Kasumi-1 (cell line): ENCODE measurements around the gene TK1.
"Not testable (repeated sequence)": the region's sequence is repeated elsewhere in the genome, so short reads cannot be mapped to it uniquely, and the experiment has no call there.

Source experiments
- DNase-seq, 2 experiments: peaks; one replicate each; lab custom pipeline; 2025; lab: John Stamatoyannopoulos, UW

TK1 gene, protein sequence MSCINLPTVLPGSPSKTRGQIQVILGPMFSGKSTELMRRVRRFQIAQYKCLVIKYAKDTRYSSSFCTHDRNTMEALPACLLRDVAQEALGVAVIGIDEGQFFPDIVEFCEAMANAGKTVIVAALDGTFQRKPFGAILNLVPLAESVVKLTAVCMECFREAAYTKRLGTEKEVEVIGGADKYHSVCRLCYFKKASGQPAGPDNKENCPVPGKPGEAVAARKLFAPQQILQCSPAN

DNA sequence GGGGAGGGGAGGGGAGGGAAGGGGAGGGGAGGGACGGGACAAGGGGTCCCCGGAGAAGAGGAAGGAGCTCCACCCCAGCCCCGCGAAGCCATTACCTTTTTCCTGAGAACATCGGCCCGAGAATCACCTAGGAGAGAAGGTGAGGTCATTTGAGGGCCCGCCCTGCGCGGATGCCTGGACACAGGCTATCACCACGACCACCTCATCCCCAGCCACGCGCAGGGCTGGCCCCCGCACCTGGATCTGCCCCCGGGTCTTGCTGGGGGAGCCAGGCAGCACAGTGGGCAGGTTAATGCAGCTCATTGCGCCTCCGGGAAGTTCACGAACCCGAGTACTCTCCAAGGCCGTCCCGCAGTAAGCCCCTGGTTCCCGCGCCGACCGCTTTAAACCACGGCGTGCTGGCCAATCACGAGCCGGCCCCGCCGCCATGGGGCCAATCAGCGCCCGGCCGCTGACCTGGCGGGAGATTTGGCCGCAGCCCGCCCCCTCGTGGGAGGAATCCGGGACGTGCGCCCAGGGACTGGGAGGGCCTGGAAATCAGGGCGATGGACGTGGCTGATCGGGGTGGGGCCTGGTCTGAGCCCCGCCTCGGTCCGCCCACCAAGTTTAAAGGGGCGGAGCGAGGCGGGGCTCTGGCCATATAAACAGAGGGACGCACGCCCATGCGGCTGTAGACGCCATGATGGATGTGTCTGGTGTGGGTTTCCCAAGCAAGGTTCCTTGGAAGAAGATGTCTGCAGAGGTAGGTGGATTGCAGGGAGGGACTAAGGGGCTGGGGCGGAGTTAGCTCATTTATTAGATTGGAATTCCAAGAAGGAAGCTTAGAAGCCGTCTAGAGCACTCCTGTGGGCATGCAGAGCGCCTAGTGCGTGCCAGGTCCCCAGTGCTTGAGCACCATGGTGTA, at the start of gene TK1, which contains the start of gene AFMID:
TK1 (minus strand) TSS at position 361 of the 904 bp plus-strand sequence; CDS start at position 303, 58 bp downstream.
AFMID (plus strand) TSS at position 671 of the 904 bp plus-strand sequence; CDS start at position 680, 9 bp downstream.
- peak; percentile 98 to 99 for DNase-seq

DNA sequence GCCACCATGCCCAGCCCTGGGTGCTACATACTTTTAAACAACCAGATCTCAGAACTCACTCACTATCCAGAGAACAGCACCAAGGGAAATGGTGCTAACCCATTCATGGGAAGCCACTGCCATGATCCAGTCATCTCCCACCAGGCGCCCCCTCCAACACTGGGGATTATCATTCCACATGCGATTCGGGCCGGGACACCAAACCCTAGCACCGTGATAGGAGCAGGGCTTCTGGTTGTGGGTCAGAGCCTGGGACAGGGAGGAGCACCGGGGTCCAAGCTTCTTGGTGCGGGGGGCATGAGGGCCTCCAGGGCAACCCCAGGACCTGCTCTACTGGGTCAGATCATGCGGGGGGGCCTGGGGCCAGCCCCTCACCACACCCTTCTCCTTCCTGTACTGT, 49.0 kb upstream of the TK1 start:
- DNase-seq: no peak

DNA sequence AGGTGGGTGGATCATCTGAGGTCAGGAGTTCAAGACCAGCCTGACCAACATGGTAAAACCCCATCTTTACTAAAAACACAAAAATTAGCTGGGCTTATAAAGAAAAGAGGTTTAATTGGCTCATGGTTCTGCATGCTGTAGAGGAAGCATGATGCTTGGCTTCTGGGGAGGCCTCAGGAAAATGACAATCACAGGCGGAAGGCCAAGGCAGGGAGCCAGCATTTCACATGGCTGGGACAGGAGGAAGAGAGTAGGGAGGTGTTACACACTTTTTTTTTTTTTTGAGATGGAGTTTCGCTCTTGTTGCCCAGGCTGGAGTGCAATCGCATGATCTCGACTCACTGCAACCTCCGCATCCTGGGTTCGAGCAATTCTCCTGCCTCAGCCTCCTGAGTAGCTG, 48.2 kb upstream of the TK1 start:
- DNase-seq: not testable (repeated sequence)

DNA sequence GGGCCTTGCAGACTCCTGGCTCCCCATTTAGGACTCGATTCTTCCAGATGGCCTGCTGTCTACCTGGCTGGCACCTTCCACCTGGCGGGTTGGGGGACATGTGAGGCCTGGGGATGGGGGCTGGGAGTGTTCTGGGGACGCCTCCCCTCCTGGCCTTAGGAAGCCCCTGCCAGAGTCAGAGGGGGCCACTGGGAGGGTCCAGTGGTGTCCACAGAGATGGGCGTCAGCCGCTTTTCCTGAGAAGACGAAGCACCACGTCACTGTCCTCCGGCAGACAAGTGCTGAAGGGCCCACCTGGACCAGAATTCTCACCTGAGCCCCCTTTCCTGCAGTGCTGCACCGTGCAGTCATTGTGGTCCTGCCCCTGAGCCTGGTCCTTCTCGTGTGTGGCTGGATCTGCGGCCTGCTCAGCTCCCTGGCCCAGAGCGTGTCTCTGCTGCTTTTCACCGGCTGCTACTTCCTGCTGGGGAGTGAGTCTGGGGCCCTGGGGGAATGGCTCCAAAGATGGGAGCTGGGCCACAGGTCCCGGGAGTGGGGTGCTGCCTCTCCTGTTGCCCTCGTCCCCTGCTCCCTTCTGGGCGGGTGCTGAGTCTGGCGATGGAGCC, 47.5 kb upstream of the TK1 start:
- no peak for DNase-seq

DNA sequence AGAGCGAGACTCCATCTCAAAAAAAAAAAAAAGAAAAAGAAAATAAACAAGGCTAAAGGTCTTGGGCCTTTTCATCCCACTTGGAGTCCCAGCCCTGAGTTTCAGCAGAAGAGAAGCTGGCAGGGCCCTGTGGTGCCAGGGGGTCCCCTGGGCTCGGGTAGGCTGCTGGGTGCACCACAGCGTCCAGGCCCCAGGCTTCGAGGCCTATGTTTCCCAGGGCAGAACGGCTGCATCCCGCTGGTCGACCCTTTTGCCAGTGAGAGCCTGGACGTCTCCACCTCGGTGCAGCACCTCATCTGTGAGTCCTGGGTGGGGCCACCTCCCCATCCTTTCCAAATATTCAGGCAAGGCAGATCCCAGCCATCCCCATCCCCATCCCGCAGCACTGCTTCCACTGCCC, 46.8 kb upstream of the TK1 start:
- DNase-seq: no peak

DNA sequence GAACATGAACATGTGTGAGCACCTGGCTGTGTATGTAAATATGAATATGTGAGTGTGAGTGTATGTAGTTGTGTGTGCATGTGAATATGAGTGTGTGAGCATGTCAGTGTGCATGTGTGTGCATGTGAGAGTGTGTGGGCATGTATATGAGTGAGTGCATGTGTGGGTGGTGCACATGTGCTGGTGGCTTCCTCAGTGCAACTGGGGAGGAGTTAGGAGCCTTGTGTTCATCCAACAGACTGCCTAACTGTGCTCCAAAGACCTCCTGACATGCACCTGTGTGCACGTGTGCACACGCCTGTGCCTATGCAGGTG, 46.0 kb upstream of the TK1 start:
- DNase-seq: no peak

DNA sequence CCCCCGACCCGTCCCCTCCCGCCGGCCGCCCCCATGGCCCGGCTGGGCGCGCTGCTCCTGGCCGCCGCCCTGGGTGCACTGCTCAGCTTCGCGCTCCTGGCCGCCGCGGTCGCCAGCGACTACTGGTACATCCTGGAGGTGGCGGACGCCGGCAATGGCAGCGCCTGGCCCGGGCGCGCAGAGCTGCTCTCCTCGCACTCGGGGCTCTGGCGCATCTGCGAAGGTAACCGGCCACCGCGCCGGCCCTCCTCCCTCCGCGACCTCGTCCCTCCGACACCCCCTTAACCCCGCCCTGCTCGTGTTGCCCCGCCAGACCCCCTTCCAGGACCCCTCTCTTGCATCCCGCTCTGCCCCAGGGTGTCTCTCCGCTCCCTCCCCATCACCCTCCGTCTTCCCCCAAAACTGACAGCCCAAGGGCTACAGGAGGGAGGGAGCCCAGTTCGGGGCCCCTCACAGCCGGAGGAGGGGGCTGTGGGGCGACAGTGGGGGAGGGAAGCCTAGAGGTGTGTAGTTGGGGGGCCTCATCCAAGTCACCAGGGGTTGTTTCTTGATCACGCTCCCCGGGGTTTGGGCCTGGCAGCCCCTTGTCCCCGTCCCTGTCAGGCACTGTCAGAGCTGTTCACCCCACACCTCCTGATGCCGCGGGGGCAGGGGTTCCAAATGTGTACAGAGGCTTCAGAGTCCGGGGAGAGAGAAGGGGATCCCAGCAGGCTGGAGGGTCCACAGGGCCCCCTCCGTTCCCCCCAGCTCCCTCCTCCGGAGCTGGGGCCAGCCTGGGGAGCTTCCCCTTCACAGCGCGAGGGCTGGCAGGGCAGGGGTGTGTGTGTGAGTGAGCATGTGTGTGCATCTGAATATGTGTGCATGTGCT, 45.4 kb upstream of the TK1 start:
- DNase-seq: peak in 1 of 2 experiments; percentile 18

DNA sequence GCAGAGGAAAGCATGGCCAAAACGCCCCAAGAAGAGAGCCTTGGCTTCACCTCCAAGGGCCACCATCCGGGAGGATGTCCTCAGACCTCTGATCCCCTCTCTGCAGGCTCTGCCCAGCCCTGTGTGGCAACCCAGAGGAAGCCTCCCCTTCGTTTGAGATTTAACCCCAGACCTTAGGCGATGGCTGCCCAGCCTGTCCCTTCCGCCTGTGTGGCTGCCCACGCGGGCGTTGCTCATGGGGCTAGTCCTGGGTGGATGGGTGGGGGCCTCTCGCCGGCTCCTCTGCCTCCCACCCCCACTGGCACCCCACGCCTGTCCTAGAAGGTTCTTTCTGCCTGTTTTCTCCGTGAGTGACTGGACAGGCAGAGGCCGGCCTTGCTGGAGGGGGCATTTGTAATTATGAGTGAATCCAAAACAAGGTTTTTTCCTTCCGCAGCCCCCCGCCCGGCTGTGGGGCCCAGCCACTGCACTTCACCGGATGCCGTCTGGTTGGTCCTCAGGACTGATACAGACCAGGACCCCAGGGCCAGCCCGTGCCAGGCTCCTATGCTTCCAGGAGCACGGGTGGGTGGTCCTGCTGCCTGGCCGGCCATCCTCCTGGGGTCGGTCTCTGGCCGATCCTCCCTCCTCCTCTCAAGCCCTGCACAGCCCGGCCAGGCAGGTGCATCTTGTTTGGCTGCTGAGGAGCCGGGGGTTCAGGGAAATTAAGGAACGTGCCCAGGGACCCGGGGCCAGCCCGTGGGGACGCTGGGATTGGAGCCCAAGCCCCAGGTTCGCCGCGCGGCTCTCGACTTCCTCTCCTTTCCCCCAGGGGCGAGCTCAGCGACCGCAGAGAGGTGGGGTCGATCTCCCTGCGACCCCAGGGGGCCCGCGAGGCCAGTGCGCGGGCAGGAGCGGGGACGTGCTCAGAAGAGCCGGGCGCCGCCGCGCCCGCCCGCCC, 44.4 kb upstream of the TK1 start, which contains the start of gene TMEM235:
TMEM235 (plus strand) TSS at position 636 of the 940 bp plus-strand sequence. CDS start 393 bp downstream, outside the sequence.
- DNase-seq: no peak

DNA sequence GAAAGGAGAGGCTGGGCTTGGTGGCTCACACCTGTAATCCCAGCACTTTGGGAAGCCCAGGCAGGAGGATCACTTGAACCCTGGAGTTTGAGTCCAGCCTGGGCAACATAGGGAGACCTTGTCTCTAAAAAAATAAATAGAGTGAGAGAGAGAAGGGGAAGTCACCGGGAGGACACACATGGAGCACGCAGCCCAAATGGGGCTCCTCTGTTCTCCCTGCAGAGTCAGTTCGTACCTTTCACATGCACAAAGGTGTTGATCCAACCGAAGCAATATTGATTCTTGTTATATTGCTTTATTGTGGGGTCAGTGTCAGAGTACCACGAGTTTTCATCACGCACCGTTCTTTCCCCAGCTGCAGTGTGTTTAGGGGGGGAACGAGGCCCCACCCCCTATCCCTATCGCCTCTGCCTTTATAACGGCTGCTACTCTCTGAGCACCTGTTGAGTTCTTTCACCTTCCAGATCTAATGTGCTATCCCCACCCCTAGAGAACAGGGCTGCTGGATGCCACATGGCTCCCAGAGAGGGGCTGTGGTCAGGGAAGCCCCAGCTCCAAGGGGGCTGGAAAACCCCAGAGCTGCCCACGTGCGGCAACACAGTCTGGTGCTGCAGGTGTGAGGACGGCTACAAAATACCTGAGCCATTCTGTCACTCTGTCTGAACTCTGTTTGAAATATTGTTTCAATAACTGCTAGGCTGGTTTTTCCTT, 43.6 kb upstream of the TK1 start:
- no peak for DNase-seq

DNA sequence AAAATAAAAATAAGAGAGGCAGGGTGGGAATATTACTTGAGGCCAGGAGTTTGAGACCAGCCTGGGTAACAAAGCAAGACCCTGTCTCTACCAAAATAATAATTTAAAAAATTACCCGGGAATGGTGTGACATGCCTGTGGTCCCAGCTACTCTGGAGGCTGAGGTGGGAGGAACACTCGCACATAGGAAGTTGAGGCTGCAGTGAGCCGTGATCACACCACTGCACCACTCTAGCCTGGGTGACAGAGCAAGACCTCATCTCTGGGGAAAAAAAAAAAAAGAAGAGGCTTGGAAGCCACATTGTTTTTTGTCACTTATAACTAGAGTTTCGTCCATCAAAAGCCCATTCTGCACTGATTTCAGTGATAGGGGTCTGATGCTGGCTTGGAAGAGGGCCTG, 41.3 kb upstream of the TK1 start:
- no peak for DNase-seq

DNA sequence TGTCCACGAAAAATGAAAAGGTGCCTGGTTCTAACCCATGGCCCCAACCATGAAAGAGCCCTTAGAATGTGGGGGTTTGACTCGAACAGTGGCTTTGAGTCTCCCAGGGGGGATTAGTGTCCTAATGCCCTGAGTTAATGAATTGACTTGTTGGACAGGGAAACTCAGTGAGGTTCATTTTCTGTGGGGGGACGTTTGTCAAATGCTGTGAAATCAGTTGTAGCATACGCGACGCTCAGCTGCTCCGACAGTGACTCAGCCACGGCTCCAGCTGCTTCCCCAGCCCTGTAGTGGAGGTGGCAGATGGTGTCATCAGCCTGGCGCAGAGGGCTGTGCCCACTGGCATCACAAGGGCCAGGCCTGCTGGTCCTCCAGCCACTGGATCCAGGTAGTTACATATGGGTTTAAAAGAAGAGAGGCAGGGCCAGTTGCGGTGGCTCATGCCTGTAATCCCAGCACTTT, 40.6 kb upstream of the TK1 start:
- DNase-seq: no peak

DNA sequence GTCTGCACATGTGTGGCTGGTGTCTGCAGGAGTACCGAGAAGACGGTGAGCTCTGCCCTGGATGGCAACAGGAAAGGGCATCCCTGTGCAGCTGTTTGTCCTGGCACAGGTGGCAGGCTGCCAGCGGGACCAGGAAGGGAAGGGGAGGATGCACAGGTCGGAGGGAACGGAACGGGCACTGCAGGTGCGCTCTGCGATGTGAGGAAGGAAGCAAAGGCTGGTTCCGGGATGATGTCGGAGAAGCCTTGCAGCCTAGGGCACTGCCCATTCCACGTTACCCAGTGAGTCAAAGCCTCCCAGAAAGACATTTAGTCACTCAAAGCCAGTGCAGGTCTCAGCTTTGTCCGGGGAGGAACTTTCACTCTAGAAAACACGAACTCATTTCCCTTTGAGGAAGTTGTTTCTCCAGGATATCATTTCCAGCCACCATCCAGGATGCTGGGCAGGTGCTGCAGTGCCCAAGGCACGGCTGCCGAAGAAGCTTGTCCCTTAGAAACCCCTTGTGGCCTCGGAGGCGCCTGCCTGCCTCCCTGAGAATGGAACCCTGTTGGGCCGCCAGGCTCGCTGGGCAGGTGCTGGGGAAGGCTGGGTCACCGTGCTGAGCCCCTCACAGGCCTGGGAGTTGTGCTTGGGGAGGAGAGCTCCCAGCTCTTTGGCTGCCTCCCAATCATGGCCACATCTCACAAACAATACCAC, 40.1 kb upstream of the TK1 start:
- DNase-seq: no peak

DNA sequence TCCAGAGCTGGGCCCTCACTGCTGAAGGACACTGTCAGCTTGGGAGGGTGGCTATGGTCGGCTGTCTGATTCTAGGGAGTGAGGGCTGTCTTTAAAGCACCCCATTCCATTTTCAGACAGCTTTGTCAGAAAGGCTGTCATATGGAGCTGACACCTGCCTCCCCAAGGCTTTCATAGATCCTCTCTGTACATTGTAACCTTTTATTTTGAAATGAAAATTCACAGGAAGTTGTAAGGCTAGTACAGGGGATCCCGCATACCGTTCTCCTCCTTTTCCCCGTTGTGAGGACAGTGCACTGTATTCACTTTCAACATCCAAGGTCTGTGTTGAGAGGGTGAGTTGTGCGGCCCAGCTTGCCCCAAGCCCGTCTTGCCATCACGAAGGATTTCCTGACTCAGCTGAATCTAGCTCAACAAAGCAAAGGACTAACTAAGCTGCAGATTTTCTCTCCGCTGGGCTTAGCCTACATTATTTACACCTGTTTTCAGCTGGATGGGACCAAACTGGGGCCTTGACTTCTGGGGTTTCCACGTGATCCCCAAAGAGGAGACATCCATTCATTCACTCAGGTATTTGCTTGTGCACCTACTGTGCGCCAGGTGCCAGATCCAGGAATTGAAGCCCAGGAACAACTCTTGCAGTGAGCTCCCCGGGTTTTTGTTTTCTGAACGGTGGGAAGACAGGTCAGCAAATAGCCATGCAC, 39.4 kb upstream of the TK1 start:
- no peak for DNase-seq

DNA sequence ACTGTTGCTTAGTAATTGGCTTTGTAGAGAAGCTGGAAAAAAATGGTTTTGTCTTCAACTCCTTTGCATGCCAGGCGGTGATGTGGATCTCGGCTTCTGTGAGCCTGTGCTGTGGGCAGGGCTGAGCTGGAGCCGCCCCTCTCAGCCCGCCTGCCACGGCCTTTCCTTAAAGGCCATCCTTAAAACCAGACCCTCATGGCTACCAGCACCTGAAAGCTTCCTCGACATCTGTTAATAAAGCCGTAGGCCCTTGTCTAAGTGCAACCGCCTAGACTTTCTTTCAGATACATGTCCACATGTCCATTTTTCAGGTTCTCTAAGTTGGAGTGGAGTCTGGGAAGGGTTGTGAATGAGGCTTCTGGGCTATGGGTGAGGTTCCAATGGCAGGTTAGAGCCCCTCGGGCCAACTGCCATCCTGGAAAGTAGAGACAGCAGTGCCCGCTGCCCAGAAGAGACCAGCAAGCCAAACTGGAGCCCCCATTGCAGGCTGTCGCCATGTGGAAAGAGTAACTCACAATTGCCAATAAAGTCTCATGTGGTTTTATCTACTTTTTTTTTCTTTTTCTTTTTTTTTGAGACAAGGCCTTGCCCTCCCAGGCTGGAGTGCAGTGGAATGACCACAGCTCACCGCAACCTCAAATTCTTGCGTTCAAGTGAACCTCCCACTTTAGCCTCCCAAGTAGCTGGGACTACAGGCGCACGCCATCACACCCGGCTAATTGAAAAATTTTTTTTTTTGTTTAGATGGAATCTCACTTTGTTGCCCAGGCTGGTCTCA, 38.4 kb upstream of the TK1 start:
- no peak for DNase-seq

DNA sequence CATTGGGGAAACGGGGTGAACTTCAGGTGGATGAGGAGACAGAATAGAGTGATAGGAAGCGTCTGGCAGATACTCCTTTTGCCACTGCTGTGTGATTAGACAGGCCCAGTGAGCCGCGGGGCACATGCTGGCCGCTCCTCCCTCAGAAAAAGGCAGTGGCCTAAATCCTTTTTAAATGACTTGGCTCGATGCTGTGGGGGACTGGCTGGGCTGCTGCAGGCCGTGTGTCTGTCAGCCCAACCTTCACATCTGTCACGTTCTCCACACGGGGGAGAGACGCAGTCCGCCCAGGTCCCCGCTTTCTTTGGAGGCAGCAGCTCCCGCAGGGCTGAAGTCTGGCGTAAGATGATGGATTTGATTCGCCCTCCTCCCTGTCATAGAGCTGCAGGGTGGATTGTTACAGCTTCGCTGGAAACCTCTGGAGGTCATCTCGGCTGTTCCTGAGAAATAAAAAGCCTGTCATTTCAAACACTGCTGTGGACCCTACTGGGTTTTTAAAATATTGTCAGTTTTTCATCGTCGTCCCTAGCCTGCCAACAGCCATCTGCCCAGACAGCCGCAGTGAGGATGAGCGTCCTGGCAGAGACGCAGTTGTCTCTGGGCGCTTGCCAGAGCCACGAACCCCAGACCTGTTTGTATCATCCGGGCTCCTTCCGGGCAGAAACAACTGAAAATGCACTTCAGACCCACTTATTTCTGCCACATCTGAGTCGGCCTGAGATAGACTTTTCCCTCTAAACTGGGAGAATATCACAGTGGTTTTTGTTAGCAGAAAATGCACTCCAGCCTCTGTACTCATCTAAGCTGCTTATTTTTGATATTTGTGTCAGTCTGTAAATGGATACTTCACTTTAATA, 37.6 kb upstream of the TK1 start:
- DNase-seq: no peak

DNA sequence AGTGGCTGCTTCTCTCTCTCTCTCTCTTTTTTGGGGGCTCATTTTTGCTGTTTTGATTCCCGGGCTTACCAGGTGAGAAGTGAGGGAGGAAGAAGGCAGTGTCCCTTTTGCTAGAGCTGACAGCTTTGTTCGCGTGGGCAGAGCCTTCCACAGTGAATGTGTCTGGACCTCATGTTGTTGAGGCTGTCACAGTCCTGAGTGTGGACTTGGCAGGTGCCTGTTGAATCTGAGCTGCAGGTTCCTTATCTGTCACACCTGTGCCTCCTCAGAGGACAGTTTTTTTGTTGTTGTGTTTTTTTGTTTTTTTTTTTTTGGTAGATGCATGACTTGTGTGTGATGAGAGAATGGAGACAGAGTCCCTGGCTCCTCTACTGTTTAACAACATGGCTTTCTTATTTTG, 36.9 kb upstream of the TK1 start:
- DNase-seq: no peak

DNA sequence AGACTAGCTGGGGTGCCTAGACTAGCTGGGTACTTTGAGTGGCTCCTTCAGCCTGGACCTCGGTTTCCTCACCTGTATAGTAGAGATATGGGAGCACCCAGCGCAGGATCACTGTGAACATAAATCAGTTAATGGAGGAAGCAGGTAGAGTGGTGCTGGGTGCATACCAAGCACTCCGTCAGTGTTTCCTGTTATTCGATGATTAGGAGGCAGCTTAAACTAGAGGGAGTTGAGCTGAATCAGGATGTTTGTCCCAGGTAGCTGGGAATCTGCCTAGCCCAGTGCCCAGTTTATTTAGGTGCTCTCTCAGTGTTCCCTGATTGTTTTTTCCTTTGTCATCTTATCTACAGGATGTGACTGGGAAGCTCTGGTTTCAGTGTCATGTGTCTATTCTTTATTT, 36.2 kb upstream of the TK1 start:
- no peak for DNase-seq
